GM23338 (cell line): ENCODE results near the gene CDC45. TPM values are rescaled to one million over a fixed set of nuclear protein-coding genes. Genes with fewer than 3 reads are reported as not detected.

Experiments used
- ATAC-seq: fragments of 200-7000 bp; cut with Tn5 transposase; 3 replicates; pipeline ENCODE4 v1.9.1; 2020
- DNase-seq: peaks from one replicate; pipeline ENCODE4 v3.0.0-alpha.2; 2015; ENCODE audit warnings: low spot score
- H2AFZ ChIP-seq: fragments of 200-600 bp; sonication (generic); 2 replicates; pipeline ENCODE4 v1.8.0; 2016; ENCODE audit warnings: antibody characterized with exemption, mild to moderate bottlenecking, moderate library complexity
- H3F3A ChIP-seq: fragments of 200-600 bp; sonication (generic); replicated peaks from 2 replicates; pipeline ENCODE4 v1.8.0; 2017; ENCODE audit warnings: antibody characterized with exemption, mixed run types, low read depth
- H3K27ac ChIP-seq: fragments of 200-600 bp; sonication (generic); 2 replicates; pipeline ENCODE4 v1.6.1; 2016; ENCODE audit warnings: low read depth
- H3K27me3 ChIP-seq: fragments of 200-600 bp; sonication (generic); 2 replicates; pipeline ENCODE4 v1.8.0; 2016; ENCODE audit warnings: mild to moderate bottlenecking, mixed run types, moderate library complexity; ENCODE audit not compliant: insufficient read depth
- H3K36me3 ChIP-seq: fragments of 200-600 bp; sonication (generic); 2 replicates; pipeline ENCODE4 v1.8.0; 2016; ENCODE audit warnings: mild to moderate bottlenecking; ENCODE audit not compliant: insufficient read depth
- H3K4me1 ChIP-seq: fragments of 200-600 bp; sonication (generic); 2 replicates; pipeline ENCODE4 v1.8.0; 2016; ENCODE audit warnings: mild to moderate bottlenecking, moderate library complexity; ENCODE audit not compliant: insufficient read depth
- H3K4me2 ChIP-seq: fragments of 200-600 bp; sonication (generic); 2 replicates; pipeline ENCODE4 v1.7.1; 2017; ENCODE audit warnings: mixed run types
- H3K4me3 ChIP-seq: fragments of 200-600 bp; sonication (generic); 2 replicates; pipeline ENCODE4 v1.6.1; 2016; ENCODE audit warnings: mixed run types
- H3K79me2 ChIP-seq: fragments of 200-600 bp; sonication (generic); replicated peaks from 2 replicates; pipeline ENCODE4 v1.8.0; 2017; ENCODE audit warnings: mild to moderate bottlenecking; ENCODE audit not compliant: insufficient read depth
- H3K9me2 ChIP-seq: fragments of 200-600 bp; sonication (generic); 2 replicates; pipeline ENCODE4 v1.8.0; 2017; ENCODE audit not compliant: insufficient read depth
- H4K20me1 ChIP-seq: fragments of 200-600 bp; sonication (generic); replicated peaks from 2 replicates; pipeline ENCODE4 v1.8.0; 2017; ENCODE audit warnings: mild to moderate bottlenecking; ENCODE audit not compliant: insufficient read depth
- H3K27ac Mint-ChIP-seq: 2 replicates; pipeline ENCODE4 v1.8.0; 2020; ENCODE audit warnings: inconsistent platforms, mild to moderate bottlenecking, moderate library complexity, mixed read lengths
- H3K27me3 Mint-ChIP-seq: 3 replicates; pipeline ENCODE4 v1.8.0; 2022; ENCODE audit warnings: low read depth, mild to moderate bottlenecking, moderate library complexity, mixed read lengths, inconsistent platforms; ENCODE audit not compliant: insufficient read depth, poor library complexity
- H3K36me3 Mint-ChIP-seq: 3 replicates; pipeline ENCODE4 v1.8.0; 2021; ENCODE audit warnings: low read depth, mild to moderate bottlenecking, inconsistent platforms, moderate library complexity, mixed read lengths
- H3K4me1 Mint-ChIP-seq: 3 replicates; pipeline ENCODE4 v1.8.0; 2020; ENCODE audit warnings: mild to moderate bottlenecking, inconsistent platforms, mixed read lengths
- H3K4me3 Mint-ChIP-seq: 3 replicates; pipeline ENCODE4 v1.8.0; 2021; ENCODE audit warnings: moderate library complexity, mild to moderate bottlenecking, inconsistent platforms, mixed read lengths
- H3K9me3 Mint-ChIP-seq: 3 replicates; pipeline ENCODE4 v1.8.0; 2020; ENCODE audit warnings: moderate library complexity, mild to moderate bottlenecking, inconsistent platforms, mixed read lengths
- EZH2phosphoT487 ChIP-seq: fragments of 200-600 bp; sonication (generic); IDR thresholded peaks from one replicate; pipeline ENCODE4 v1.8.1; 2018; ENCODE audit warnings: antibody characterized with exemption; ENCODE audit not compliant: unreplicated experiment
- JUNB ChIP-seq: IDR thresholded peaks from one replicate; pipeline ENCODE4 v1.6.1; 2016; ENCODE audit warnings: antibody characterized with exemption; ENCODE audit not compliant: unreplicated experiment
- REST ChIP-seq: IDR thresholded peaks from one replicate; pipeline ENCODE4 v1.6.1; 2018; ENCODE audit warnings: antibody characterized with exemption; ENCODE audit not compliant: unreplicated experiment
- STAT1 ChIP-seq: IDR thresholded peaks from one replicate; pipeline ENCODE4 v1.6.1; 2016; ENCODE audit warnings: antibody characterized with exemption; ENCODE audit not compliant: unreplicated experiment
- ZNF114 ChIP-seq: fragments of 250-450 bp; sonication (Bioruptor Pico); IDR thresholded peaks from 2 replicates; pipeline ENCODE4 v1.5.0; 2020; ENCODE audit warnings: mild to moderate bottlenecking, moderate library complexity
- ZNF331 ChIP-seq: fragments of 250-450 bp; sonication (Bioruptor Pico); IDR thresholded peaks from 2 replicates; pipeline ENCODE4 v1.5.0; 2020; ENCODE audit warnings: low read depth, mild to moderate bottlenecking, moderate library complexity
- polyA plus RNA-seq: library from polyadenylated mRNA; unstranded; fragments of >200 nt; fragmentation: Nextera tagmentation; extraction: Ambion mirVana; gene quantifications from 2 replicates; pipeline ENCODE4 v1.2.1, GENCODE V29; 2016
- total RNA-seq: library from RNA; depleted of rRNA; stranded (reverse); fragments of >200 nt; shearing (Covaris generic); gene quantifications from 2 replicates; pipeline ENCODE4 v1.2.3, GENCODE V29; 2014
- TF ChIP-seq, protein P1 (sequence below): fragments of 250-450 bp; sonication (Bioruptor Pico); IDR thresholded peaks from 2 replicates; pipeline ENCODE4 v1.5.0; 2020; ENCODE audit warnings: mild to moderate bottlenecking, moderate library complexity

CDC45 gene
- total and polyA plus RNA-seq, 2 experiments from 2014 or later = 29.0 to 30.3 TPM

GRCh38 chr22:19504900-19505734, 25.4 kb downstream of the CDC45 start (continued):
- TF ChIP-seq, protein P1, sequence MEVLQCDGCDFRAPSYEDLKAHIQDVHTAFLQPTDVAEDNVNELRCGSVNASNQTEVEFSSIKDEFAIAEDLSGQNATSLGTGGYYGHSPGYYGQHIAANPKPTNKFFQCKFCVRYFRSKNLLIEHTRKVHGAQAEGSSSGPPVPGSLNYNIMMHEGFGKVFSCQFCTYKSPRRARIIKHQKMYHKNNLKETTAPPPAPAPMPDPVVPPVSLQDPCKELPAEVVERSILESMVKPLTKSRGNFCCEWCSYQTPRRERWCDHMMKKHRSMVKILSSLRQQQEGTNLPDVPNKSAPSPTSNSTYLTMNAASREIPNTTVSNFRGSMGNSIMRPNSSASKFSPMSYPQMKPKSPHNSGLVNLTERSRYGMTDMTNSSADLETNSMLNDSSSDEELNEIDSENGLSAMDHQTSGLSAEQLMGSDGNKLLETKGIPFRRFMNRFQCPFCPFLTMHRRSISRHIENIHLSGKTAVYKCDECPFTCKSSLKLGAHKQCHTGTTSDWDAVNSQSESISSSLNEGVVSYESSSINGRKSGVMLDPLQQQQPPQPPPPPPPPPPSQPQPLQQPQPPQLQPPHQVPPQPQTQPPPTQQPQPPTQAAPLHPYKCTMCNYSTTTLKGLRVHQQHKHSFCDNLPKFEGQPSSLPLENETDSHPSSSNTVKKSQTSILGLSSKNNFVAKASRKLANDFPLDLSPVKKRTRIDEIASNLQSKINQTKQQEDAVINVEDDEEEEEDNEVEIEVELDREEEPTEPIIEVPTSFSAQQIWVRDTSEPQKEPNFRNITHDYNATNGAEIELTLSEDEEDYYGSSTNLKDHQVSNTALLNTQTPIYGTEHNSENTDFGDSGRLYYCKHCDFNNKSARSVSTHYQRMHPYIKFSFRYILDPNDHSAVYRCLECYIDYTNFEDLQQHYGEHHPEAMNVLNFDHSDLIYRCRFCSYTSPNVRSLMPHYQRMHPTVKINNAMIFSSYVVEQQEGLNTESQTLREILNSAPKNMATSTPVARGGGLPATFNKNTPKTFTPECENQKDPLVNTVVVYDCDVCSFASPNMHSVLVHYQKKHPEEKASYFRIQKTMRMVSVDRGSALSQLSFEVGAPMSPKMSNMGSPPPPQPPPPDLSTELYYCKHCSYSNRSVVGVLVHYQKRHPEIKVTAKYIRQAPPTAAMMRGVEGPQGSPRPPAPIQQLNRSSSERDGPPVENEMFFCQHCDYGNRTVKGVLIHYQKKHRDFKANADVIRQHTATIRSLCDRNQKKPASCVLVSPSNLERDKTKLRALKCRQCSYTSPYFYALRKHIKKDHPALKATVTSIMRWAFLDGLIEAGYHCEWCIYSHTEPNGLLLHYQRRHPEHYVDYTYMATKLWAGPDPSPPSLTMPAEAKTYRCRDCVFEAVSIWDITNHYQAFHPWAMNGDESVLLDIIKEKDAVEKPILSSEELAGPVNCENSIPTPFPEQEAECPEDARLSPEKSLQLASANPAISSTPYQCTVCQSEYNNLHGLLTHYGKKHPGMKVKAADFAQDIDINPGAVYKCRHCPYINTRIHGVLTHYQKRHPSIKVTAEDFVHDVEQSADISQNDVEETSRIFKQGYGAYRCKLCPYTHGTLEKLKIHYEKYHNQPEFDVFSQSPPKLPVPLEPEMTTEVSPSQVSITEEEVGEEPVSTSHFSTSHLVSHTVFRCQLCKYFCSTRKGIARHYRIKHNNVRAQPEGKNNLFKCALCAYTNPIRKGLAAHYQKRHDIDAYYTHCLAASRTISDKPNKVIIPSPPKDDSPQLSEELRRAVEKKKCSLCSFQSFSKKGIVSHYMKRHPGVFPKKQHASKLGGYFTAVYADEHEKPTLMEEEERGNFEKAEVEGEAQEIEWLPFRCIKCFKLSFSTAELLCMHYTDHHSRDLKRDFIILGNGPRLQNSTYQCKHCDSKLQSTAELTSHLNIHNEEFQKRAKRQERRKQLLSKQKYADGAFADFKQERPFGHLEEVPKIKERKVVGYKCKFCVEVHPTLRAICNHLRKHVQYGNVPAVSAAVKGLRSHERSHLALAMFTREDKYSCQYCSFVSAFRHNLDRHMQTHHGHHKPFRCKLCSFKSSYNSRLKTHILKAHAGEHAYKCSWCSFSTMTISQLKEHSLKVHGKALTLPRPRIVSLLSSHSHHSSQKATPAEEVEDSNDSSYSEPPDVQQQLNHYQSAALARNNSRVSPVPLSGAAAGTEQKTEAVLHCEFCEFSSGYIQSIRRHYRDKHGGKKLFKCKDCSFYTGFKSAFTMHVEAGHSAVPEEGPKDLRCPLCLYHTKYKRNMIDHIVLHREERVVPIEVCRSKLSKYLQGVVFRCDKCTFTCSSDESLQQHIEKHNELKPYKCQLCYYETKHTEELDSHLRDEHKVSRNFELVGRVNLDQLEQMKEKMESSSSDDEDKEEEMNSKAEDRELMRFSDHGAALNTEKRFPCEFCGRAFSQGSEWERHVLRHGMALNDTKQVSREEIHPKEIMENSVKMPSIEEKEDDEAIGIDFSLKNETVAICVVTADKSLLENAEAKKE (CRISPR knock-in tag) = no peak
- TF ChIP-seq ZNF331 (CRISPR knock-in tag) = no peak

- Histone ChIP-seq H3K4me3 (no peak overlapping the region), H4K20me1 (no peaks in the 10 kb centered on the region), H3K36me3 (no peaks in the 10 kb centered on the region), H3K79me2 (no peaks in the 10 kb centered on the region), H2AFZ (no peak overlapping the region), H3K27me3 (no peaks in the 10 kb centered on the region), H3K4me1 (no peaks in the 10 kb centered on the region), H3K27ac (no peak overlapping the region), H3F3A (0 out of 2 replicates have a peak, but pooled peaks cover 3% of the 10 kb centered on the region), H3K4me2 (no peak overlapping the region), H3K9me2 (no peaks in the 10 kb centered on the region)
- ATAC-seq = no peak
- DNase-seq = no peak
- Mint-ChIP-seq H3K4me1 (peaks cover 6% of the 10 kb centered on the region), H3K27me3 (peaks cover 10% of the 10 kb centered on the region), H3K4me3 (no peak overlapping the region), H3K36me3 (peaks cover 28% of the 10 kb centered on the region), H3K27ac (no peak overlapping the region), H3K9me3 (no peaks in the 10 kb centered on the region)
- TF ChIP-seq STAT1 = no peak
- no peak for TF ChIP-seq REST
- no peak for TF ChIP-seq ZNF114
- TF ChIP-seq JUNB = no peak
- TF ChIP-seq EZH2phosphoT487 = no peak
Observed at GRCh38 chr22:19505735-19506126, 26.0 kb downstream of the CDC45 start.
